Stimulated activated CD4-positive, alpha-beta T cell treated with anti-CD3 and anti-CD28 coated beads, Interleukin-15, amount 100 ng/mL, for 48 hours (primary cell): ENCODE results near the gene AFAP1.

Experiments used
- DNase-seq, 2 donors: peaks; one replicate each; pipeline ENCODE4 v3.0.0-alpha.2; 2020; ENCODE audit warnings: low read depth in 2 of 2

Gene AFAP1

GRCh38 chr4:7784131-7784870 lies 155.4 kb downstream of the AFAP1 start:
- no peak for DNase-seq

- DNase-seq, result no peak
Measured at GRCh38 chr4:7783541-7783940, 156.1 kb downstream of the AFAP1 start.

GRCh38 chr4:7782783-7783182 lies 156.9 kb downstream of the AFAP1 start:
- no peak for DNase-seq

- DNase-seq, result no peak
Measured at GRCh38 chr4:7781993-7782392, 157.7 kb downstream of the AFAP1 start.

GRCh38 chr4:7781366-7781765 lies 158.3 kb downstream of the AFAP1 start:
- no peak for DNase-seq

- no peak for DNase-seq
Measured at GRCh38 chr4:7780751-7781348, 158.8 kb downstream of the AFAP1 start.

GRCh38 chr4:7779432-7779768 lies 160.3 kb downstream of the AFAP1 start:
- DNase-seq, result no peak

GRCh38 chr4:7778510-7779431 lies 160.9 kb downstream of the AFAP1 start:
- no peak for DNase-seq

- no peak for DNase-seq
Measured at GRCh38 chr4:7777871-7778509, 161.7 kb downstream of the AFAP1 start.

- DNase-seq, result no peak
Measured at GRCh38 chr4:7777017-7777710, 162.5 kb downstream of the AFAP1 start.

GRCh38 chr4:7775396-7775795 lies 164.3 kb downstream of the AFAP1 start:
- DNase-seq, result no peak

GRCh38 chr4:7774301-7775294 lies 165.1 kb downstream of the AFAP1 start:
- DNase-seq, result no peak

GRCh38 chr4:7773401-7774180 lies 166.1 kb downstream of the AFAP1 start:
- no peak for DNase-seq

GRCh38 chr4:7772711-7773385 lies 166.8 kb downstream of the AFAP1 start:
- no peak for DNase-seq

GRCh38 chr4:7771541-7772507 lies 167.8 kb downstream of the AFAP1 start:
- DNase-seq, result no peak

- no peak for DNase-seq
Measured at GRCh38 chr4:7771056-7771455, 168.6 kb downstream of the AFAP1 start.

GRCh38 chr4:7770224-7771050 lies 169.2 kb downstream of the AFAP1 start:
- DNase-seq, result no peak
